HG03135 (cell line): Measurements from ENCODE around the gene SLCO2A1.

ENCODE experiments used
- ATAC-seq: cut with Tn5 transposase; IDR thresholded peaks from one replicate; pipeline ENCODE4 v1.9.1; 2021; ENCODE audit warnings: mild to moderate bottlenecking, moderate library complexity; ENCODE audit not compliant: unreplicated experiment

SLCO2A1 gene

GRCh38 chr3:133983576-133984560 lies 45.9 kb downstream of the SLCO2A1 start:
- no peak for ATAC-seq

GRCh38 chr3:133983126-133983525 lies 46.6 kb downstream of the SLCO2A1 start:
- ATAC-seq, result no peak

GRCh38 chr3:133980550-133980949 lies 49.2 kb downstream of the SLCO2A1 start:
- ATAC-seq, result no peak

GRCh38 chr3:133980035-133980434 lies 49.7 kb downstream of the SLCO2A1 start:
- no peak for ATAC-seq

DNA sequence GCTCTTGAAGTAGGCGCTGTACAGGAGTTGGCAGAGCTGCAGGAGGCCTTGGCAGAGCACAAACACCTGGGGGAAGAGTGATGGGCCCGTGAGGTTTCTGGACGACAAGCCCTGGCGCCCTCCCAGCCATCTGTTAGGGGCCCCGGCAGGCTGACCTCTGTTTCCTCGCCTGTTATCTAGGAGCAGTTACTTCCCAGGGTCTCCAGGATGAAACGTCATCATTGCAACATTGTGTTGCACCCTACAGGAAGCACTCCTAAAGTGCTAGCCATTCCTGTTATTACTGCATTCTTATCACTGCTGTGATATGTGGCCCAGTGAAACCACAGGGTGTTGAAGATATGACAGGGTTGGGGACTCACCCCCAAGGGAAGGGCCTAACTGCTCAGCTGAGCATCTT lies 50.2 kb downstream of the SLCO2A1 start:
- ATAC-seq, result no peak

- ATAC-seq, result no peak
Measured at GRCh38 chr3:133977568-133977967, 52.2 kb downstream of the SLCO2A1 start.

GRCh38 chr3:133973249-133973980 lies 56.3 kb downstream of the SLCO2A1 start:
- ATAC-seq, result no peak

- no peak for ATAC-seq
Measured at GRCh38 chr3:133972156-133972555, 57.6 kb downstream of the SLCO2A1 start.

DNA sequence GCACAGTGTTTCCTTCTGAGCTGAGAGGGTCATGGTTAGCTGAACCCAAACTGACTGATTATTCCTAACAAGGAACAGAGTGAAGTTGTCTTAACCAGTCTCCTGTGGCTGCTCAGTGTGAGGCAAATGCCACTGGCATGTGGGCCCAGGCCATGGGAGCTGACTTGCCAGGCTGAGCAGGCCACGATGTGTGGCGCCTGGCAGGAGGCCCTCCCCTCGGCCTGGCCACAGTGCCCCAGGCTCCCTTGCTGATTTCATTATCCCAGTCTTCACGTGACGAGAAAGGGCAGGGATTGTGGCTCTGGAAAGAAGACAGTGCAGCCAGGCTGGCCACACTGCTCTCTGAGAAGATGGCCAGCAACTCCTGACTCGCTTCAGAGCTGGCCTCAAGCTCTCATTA lies 58.8 kb downstream of the SLCO2A1 start:
- ATAC-seq, result no peak

DNA sequence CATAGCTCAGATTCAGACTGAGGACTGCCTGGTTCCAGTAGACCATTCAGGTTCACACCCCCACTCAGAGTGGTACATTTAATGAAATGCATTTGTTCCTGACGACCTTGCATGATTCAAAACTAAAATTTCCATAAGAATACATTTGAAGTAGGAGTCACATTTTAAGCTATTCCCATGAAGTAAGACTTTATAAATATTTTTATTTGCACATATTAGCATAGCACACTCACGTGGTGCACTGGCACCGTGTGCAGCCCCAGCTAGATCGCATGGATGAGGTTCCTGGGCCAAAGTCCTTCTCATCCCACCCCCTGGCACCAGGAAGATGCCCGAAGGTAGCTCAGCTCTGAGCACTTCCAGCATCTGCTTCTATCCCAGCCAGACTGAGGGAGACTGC lies 59.4 kb downstream of the SLCO2A1 start:
- ATAC-seq, result no peak

DNA sequence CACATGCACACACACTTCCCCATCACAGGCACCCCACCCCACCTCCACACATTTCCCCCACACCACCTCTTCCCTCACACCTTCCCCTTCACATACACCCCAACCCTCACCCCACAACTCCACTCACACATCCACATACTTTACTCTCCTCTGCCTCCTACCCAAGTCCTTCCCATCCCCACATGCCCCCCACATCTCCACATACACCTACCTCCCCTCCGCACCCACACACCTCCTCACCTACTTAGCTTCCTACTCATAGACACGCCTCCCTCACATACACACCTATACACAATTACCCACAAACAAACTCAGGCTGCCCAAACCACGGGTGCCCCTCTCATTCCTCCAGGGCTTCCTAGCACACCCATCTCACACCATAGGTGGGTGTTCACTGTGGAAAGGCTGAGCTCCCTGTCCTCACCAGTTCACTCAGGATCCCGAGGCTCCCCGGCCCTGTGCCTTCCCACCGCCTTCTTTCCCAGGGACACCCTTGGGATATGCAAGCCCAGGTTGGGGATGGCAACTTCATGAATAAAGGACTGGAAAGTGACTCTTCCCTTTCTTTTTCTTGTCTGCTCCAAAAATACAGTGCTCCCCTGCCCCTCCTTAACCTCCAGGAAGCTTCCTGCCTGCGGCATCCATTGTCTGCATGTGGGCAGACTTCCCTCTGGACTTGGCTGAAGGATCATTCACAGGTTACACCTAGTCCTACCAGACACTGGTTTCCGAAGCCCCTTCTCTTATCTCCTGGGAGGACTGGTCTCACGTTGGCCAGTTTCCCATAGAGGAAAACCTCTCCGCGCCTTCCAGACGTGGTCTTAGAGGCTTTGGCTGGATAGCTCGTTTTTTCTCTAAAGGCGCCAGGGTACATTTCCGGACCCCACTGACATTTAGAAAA lies 61.5 kb downstream of the SLCO2A1 start:
- ATAC-seq, result no peak

- ATAC-seq, result no peak
Measured at GRCh38 chr3:133966954-133967353, 62.8 kb downstream of the SLCO2A1 start.

GRCh38 chr3:133965906-133966305 lies 63.8 kb downstream of the SLCO2A1 start:
- no peak for ATAC-seq

DNA sequence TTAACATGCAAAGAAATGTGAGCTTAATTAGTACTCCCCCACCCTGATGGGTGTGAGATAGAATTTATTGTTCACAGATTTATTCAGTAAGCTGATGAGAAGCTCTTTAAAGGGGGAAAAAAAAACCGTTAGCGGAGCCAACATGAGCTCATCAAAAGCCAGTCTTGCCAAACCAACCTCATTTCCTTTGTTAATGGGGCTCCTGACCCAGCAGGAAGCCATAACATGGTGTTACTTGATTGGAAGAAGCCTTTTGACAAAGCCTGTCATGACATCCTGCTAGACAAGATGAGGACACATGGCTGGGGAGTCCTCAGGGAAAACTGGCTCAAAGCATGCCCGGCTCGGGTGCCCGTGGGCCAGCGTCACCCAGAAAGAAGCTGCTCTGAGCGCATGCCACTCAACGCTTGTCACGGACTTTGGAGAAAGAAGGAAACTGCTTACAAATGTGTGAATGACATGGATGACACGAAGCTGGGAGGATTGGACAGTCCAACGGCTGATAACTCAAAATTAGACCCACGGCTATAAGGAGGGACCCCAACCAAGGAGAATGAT lies 64.6 kb downstream of the SLCO2A1 start:
- no peak for ATAC-seq

GRCh38 chr3:133964547-133964946 lies 65.2 kb downstream of the SLCO2A1 start:
- ATAC-seq, result no peak

DNA sequence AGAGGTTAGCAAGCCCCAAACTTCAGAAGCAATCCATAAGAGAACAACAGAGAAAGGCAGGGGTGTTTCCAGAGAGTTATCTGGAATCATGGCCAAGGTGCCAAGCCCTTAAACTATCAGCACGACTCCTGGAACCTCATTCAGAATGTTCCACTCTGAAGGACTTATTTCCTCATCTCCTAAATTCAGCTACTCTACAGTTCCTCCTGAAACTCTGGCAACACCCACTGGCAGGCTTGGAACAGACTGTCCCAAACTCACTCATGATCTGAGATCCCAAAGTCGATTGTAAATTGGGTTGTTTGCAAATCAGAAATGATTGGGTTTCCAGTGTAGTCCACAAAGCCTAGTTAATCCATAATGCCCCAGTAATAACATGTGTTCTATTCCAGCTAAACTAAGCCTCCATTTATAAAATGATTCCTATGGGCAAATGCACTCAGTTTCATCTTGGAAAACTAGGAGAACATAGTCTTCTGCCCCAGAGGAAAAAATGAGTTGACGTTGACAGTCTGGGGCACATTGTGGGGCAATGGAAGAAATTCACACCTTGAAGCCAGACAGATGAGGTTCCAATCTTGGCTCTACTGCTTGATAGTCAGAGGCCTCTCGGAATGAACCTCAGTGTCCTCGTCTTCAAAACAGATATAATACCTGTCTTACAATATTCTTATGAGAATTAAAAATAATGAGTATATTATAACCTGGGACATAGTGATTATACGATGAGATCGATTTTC lies 65.9 kb downstream of the SLCO2A1 start:
- no peak for ATAC-seq

- no peak for ATAC-seq
Measured at GRCh38 chr3:133962849-133963248, 66.9 kb downstream of the SLCO2A1 start.

DNA sequence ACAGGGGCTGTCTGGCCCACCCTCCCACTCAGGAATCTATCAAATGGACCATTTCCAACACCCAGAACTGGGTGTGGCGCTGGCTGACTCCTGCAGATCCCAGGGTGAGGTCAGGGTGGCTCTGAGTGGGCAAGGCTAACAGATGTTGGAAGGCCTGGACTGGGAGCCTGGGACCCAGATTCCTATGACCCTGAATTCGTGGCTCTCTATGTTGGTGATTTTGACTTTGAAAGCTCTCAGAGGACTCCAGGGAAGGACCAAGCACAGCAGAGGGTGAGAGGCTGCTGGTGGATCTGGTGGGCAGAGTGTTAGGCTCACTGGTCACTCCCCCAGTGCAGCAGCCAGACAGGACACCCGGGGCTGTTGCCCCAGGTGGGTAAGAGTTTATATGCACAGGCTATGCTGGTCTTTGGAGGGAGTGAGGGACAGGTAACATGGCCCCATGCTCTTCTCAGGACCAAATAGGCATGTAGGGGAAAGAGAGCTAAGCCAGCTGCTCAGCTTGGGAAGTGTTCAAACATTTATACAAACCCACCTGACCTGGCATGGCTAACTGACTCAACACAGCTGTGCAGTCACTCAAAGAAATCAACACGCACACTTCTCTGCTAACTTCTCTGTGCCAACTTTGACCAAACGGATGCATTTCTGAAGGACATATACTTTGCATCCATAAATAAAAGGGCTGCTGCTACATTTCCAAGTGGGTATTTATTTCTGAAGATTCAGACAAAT lies 71.5 kb downstream of the SLCO2A1 start:
- no peak for ATAC-seq

DNA sequence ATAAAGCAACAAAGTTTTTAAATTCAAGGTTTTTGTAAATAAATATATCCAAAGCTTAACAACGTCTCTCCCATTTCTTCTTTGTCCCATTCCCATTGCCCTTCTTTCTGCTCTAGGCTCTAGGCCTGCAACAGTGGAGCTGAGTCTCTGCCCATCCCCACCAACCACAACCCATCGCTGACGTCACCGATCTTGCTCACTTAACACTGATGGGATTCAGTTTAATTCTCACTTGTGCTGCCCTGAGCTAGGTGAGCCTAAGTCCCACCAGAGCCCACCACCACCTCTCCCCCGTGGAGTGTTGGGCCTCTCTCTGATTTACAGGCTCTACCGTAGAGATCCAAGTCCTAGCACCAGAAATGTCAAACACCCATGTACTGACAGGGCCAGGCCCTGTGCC lies 72.7 kb downstream of the SLCO2A1 start:
- ATAC-seq, result no peak
